LNCaP clone FGC (cell line): ENCODE measurements around the gene TBC1D25.
A peak's percentile ranks its signal among the peaks of the same experiment; 100 is the strongest.

Experiments used
- DNase-seq: peaks from one replicate; pipeline ENCODE4 v3.0.0-alpha.2; 2011; ENCODE audit warnings: low read depth
- H3K4me3 ChIP-seq: 2 replicates; pipeline ENCODE4 v1.5.1; 2011; ENCODE audit warnings: mild to moderate bottlenecking, low read depth, low read length, control low read depth
- TF ChIP-seq, protein P1 (sequence below): IDR thresholded peaks from 2 replicates; pipeline ENCODE4 v1.5.1; 2012; ENCODE audit warnings: mild to moderate bottlenecking; ENCODE audit not compliant: control insufficient read depth, insufficient read depth; ENCODE audit errors: extremely low read depth

TBC1D25 gene

GRCh38 chrX:48509245-48509590 lies 30.3 kb upstream of the TBC1D25 start:
- no peak for DNase-seq
- H3K4me3 ChIP-seq = peak overlapping the region; percentile 70
- TF ChIP-seq, protein P1, sequence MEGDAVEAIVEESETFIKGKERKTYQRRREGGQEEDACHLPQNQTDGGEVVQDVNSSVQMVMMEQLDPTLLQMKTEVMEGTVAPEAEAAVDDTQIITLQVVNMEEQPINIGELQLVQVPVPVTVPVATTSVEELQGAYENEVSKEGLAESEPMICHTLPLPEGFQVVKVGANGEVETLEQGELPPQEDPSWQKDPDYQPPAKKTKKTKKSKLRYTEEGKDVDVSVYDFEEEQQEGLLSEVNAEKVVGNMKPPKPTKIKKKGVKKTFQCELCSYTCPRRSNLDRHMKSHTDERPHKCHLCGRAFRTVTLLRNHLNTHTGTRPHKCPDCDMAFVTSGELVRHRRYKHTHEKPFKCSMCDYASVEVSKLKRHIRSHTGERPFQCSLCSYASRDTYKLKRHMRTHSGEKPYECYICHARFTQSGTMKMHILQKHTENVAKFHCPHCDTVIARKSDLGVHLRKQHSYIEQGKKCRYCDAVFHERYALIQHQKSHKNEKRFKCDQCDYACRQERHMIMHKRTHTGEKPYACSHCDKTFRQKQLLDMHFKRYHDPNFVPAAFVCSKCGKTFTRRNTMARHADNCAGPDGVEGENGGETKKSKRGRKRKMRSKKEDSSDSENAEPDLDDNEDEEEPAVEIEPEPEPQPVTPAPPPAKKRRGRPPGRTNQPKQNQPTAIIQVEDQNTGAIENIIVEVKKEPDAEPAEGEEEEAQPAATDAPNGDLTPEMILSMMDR = no peak

DNA sequence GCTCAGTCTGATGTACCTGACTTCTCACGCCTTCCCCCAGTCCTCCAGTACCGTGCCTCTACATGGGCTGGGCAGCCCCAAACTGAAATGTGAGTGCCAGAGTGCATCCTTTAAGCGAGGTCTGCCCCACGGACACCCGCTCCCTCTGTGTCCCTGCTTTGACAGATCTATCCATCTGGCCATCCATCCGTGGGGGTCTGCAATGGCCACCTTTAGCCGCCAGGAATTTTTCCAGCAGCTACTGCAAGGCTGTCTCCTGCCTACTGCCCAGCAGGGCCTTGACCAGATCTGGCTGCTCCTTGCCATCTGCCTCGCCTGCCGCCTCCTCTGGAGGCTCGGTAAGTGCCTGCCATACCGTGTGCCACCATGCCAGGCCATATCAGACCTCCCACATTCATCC lies 29.9 kb upstream of the TBC1D25 start:
- no peak for DNase-seq
- H3K4me3 ChIP-seq = peak overlapping the region; percentile 70
- TF ChIP-seq, protein P1 = no peak

- TF ChIP-seq, protein P1 = peak; percentile 40
- no peak for DNase-seq
- H3K4me3 ChIP-seq = no peak overlapping the region
Observed at GRCh38 chrX:48511560-48511959, 28.0 kb upstream of the TBC1D25 start.

- TF ChIP-seq, protein P1 = no peak
- DNase-seq = no peak
Observed at GRCh38 chrX:48512371-48512935, 27.1 kb upstream of the TBC1D25 start.

GRCh38 chrX:48513670-48514069 lies 25.8 kb upstream of the TBC1D25 start:
- TF ChIP-seq, protein P1 = no peak
- DNase-seq = no peak
- no peak overlapping the region for H3K4me3 ChIP-seq

More at GRCh38 chrX:48512371-48512935, 27.1 kb upstream of the TBC1D25 start:
- H3K4me3 ChIP-seq = no peak overlapping the region

- no peak for DNase-seq
- no peak overlapping the region for H3K4me3 ChIP-seq
- TF ChIP-seq, protein P1 = no peak
Observed at GRCh38 chrX:48514126-48514806, 25.2 kb upstream of the TBC1D25 start.
